Iris pigment epithelial cell (primary cell): ENCODE data around the gene SLC16A5.

Experiments used
- DNase-seq: peaks from one replicate; pipeline ENCODE4 v3.0.0-alpha.2; 2011; ENCODE audit warnings: low read depth

Gene SLC16A5

GRCh38 chr17:75087182-75087557, 584 bp upstream of the SLC16A5 start:
- no peak for DNase-seq

- no peak for DNase-seq
These were observed 987 bp downstream of the SLC16A5 start for GRCh38 chr17:75088465-75089417.

- DNase-seq: no peak
These were observed 3.4 kb downstream of the SLC16A5 start for GRCh38 chr17:75090871-75091854.

GRCh38 chr17:75091855-75092327, 4.1 kb downstream of the SLC16A5 start:
- DNase-seq: no peak

GRCh38 chr17:75093548-75094158, 5.9 kb downstream of the SLC16A5 start:
- DNase-seq: no peak

- no peak for DNase-seq
These were observed 7.2 kb downstream of the SLC16A5 start for GRCh38 chr17:75094871-75095399.

GRCh38 chr17:75096082-75096625, 8.4 kb downstream of the SLC16A5 start:
- peak; percentile 77 for DNase-seq

- DNase-seq: no peak
These were observed 10.1 kb downstream of the SLC16A5 start for GRCh38 chr17:75097865-75098264.

- no peak for DNase-seq
These were observed 11.1 kb downstream of the SLC16A5 start for GRCh38 chr17:75098861-75099260.

- no peak for DNase-seq
These were observed 12.3 kb downstream of the SLC16A5 start for GRCh38 chr17:75099881-75100595.

- no peak for DNase-seq
These were observed 14.6 kb downstream of the SLC16A5 start for GRCh38 chr17:75102385-75102821.

- DNase-seq: no peak
These were observed 16.1 kb downstream of the SLC16A5 start for GRCh38 chr17:75103601-75104554.

- peak; percentile 52 for DNase-seq
These were observed 17.6 kb downstream of the SLC16A5 start for GRCh38 chr17:75105126-75106080.

GRCh38 chr17:75108193-75108592, 20.4 kb downstream of the SLC16A5 start:
- no peak for DNase-seq

GRCh38 chr17:75109046-75109406, 21.3 kb downstream of the SLC16A5 start:
- no peak for DNase-seq

- DNase-seq: peak; percentile 77
These were observed 21.9 kb downstream of the SLC16A5 start, which contains the start of gene ARMC7 for GRCh38 chr17:75109407-75110233. Gene ARMC7 (plus strand): TSS chr17:75109969. CDS start chr17:75110289, 320 bp downstream.

- DNase-seq: no peak
These were observed 22.6 kb downstream of the SLC16A5 start for GRCh38 chr17:75110234-75110937.
